Stimulated activated CD8-positive, alpha-beta memory T cell treated with anti-CD3 and anti-CD28 coated beads, Interleukin-15, amount 100 ng/mL, for 4 hours (primary cell): ENCODE measurements around the gene MOCOS.

Source experiments
- DNase-seq, 2 donors: peaks; one replicate each; pipeline ENCODE4 v3.0.0-alpha.2; 2020; ENCODE audit warnings: low read depth in 2 of 2

Gene MOCOS

GRCh38 chr18:36303211-36303844 lies 116.0 kb downstream of the MOCOS start:
- no peak for DNase-seq

- no peak for DNase-seq
Measured at GRCh38 chr18:36304723-36305122, 117.4 kb downstream of the MOCOS start.

GRCh38 chr18:36305375-36305774 lies 118.1 kb downstream of the MOCOS start:
- DNase-seq: no peak

- no peak for DNase-seq
Measured at GRCh38 chr18:36307513-36307912, 120.2 kb downstream of the MOCOS start.

- DNase-seq: no peak
Measured at GRCh38 chr18:36308711-36309435, 121.6 kb downstream of the MOCOS start.

GRCh38 chr18:36309436-36310391 lies 122.4 kb downstream of the MOCOS start:
- no peak for DNase-seq

- no peak for DNase-seq
Measured at GRCh38 chr18:36311026-36311570, 123.8 kb downstream of the MOCOS start.

GRCh38 chr18:36312806-36313395 lies 125.6 kb downstream of the MOCOS start:
- no peak for DNase-seq

GRCh38 chr18:36314098-36314497 lies 126.8 kb downstream of the MOCOS start:
- DNase-seq: no peak

GRCh38 chr18:36314754-36315153 lies 127.5 kb downstream of the MOCOS start:
- no peak for DNase-seq

GRCh38 chr18:36315736-36316135 lies 128.4 kb downstream of the MOCOS start:
- no peak for DNase-seq

GRCh38 chr18:36316246-36316645 lies 128.9 kb downstream of the MOCOS start:
- no peak for DNase-seq
